ENCODE measurements around the gene CRTAC1. TPM values are rescaled to one million over a fixed set of nuclear protein-coding genes. Genes with fewer than 3 reads are reported as not detected.

Gene CRTAC1
- total and polyA plus RNA-seq, 2 donors (not counting 3 experiments of a cell fraction or from before 2014, with no cell fraction given) = 1.4 to 3.0 TPM

DNA sequence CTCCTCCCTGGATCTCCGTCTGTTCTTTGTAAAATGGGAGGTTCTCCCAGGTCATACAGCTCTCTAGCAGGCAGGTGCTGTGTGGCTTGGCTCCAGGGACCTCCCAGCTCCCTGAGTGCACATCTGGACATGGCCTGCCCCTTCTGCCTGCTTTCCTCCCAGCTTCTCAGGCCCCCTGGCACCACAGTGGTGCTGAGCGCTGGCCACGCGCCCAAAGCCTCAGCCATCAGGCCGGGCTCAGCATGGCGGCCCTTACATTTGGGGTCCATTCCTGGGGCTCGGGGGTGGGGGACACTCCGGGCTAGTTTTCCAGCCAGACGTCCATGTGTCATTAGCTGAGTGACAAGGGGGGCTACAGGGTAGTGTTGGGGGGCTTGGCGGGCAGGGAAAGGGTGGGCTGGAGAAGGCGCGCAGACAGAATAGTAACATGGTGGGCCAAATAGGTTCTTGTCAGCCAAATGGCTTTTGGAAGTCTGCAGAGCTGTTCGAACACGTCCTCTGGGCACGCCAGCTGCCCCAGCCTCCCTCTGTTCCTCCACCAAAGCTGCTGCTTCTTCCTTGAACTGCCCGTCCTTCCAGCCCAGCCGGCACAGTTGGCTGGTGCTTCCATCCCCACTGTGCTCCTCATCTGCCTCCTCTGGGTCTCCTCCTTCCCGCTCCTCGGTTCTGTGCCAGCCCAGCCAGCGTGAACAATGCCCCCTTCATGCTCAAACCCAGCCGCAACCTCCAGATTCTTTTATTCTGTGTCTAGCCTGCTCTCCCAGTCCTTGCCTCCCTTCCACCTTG is 114.9 kb downstream of the CRTAC1 start:
- no peaks in the 10 kb centered on the region for H3K27me3 ChIP-seq (ENCODE audit: control insufficient read depth in 2 of 2, insufficient read depth in 2 of 2, low read length in 2 of 2)
- no peak overlapping the region for H3K4me3 ChIP-seq (replicated peaks in 1 of 3; ENCODE audit: insufficient read depth in 1 of 3, low read depth in 1 of 3, low read length in 3 of 3)
- no peak overlapping the region for H3K4me2 ChIP-seq (ENCODE audit: insufficient read depth, low read length)
- dilution Hi-C loops (cut with MboI; ENCODE audit: extremely low pct_ligation_motif_present, low sequenced_read_pairs) (no loop called here), intact Hi-C loops (cut with micrococcal nuclease) (loop anchor here (10.0 kb wide), 1 partner anchor 749 kb away; no protein-coding TSS in a partner anchor)
- no peaks in the 10 kb centered on the region for H3K4me1 ChIP-seq (ENCODE audit: control insufficient read depth, extremely low read depth, insufficient read depth, low read length)
- TF ChIP-seq GATA2 (IDR thresholded peaks at IDR 0.05; ENCODE audit: insufficient read depth, insufficient read length, low read depth, low read length) (no peak), EZH2 (IDR thresholded peaks at IDR 0.05; ENCODE audit: borderline replicate concordance, low read depth, low read length, severe bottlenecking) (no peak), POLR2AphosphoS5 (IDR thresholded peaks at IDR 0.05; ENCODE audit: insufficient read depth, low read depth, low read length) (no peak), POLR2A (IDR thresholded peaks at IDR 0.05; ENCODE audit: low read depth, low read length) (no peak)
- ChIA-PET CTCF (interaction anchor here (0.6 to 10.9 kb wide), 33 partner anchors 8 to 1361 kb away, joined by 3 to 540 read pairs (median 4); partner anchors contain the start of gene CRTAC1), POLR2A (no interaction called here)
- H3K9me3 ChIP-seq (replicated peaks; ENCODE audit: control insufficient read depth, insufficient read depth, low read length) = no peaks in the 10 kb centered on the region
- H3K9me1 ChIP-seq (replicated peaks; ENCODE audit: control insufficient read depth, extremely low read depth, insufficient read depth, low read length) = no peaks in the 10 kb centered on the region
- no TSS peak for BruUV-seq (replicated peaks)
- no peak overlapping the region for H3K27ac ChIP-seq (ENCODE audit: insufficient read depth, low read depth, low read length)
- H4K20me1 ChIP-seq (replicated peaks; ENCODE audit: control insufficient read depth, extremely low read depth, insufficient read depth, low read length) = no peaks in the 10 kb centered on the region
- no peaks in the 10 kb centered on the region for H3K36me3 ChIP-seq (ENCODE audit: control insufficient read depth in 2 of 2, extremely low read depth in 1 of 2, insufficient read depth in 2 of 2, low read length in 2 of 2)
- no peak for DNase-seq (ENCODE audit: low read depth, low spot score)
- no peaks in the 10 kb centered on the region for H3K79me2 ChIP-seq (ENCODE audit: control insufficient read depth, insufficient read depth, low read length)
- FAIRE-seq = no peak
- no peak overlapping the region for H2AFZ ChIP-seq (ENCODE audit: low read depth, low read length)
- no peak overlapping the region for H3K9ac ChIP-seq (replicated peaks; ENCODE audit: extremely low read depth, insufficient read depth, low read length)

DNA sequence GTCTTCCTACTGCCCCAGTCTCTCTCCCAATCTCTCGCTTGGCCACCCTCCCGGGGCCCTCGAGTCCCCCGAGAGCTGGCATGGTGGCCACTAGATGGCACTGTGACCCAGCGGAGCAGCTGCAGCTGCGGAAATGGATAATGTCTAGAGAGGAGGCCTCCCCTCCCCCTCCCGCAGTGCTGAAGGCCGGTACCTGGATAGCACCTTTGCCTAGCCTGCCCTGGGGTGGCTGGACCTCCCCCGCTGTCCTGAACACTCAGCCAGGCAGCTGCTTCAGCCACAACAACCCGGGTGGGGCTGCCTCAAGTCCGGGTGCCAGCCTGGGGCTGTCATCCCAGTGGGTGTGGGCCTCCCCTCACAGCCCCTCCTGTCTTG is 115.6 kb downstream of the CRTAC1 start:
- Histone ChIP-seq H3K9ac (replicated peaks; ENCODE audit: extremely low read depth, insufficient read depth, low read length) (no peak overlapping the region), H4K20me1 (replicated peaks; ENCODE audit: control insufficient read depth, extremely low read depth, insufficient read depth, low read length) (no peaks in the 10 kb centered on the region), H3K79me2 (ENCODE audit: control insufficient read depth, insufficient read depth, low read length) (no peaks in the 10 kb centered on the region), H3K36me3 (ENCODE audit: control insufficient read depth in 2 of 2, extremely low read depth in 1 of 2, insufficient read depth in 2 of 2, low read length in 2 of 2) (no peaks in the 10 kb centered on the region), H3K9me3 (replicated peaks; ENCODE audit: control insufficient read depth, insufficient read depth, low read length) (no peaks in the 10 kb centered on the region), H3K4me3 (replicated peaks in 1 of 3; ENCODE audit: insufficient read depth in 1 of 3, low read depth in 1 of 3, low read length in 3 of 3) (no peak overlapping the region), H3K4me1 (ENCODE audit: control insufficient read depth, extremely low read depth, insufficient read depth, low read length) (no peaks in the 10 kb centered on the region), H3K9me1 (replicated peaks; ENCODE audit: control insufficient read depth, extremely low read depth, insufficient read depth, low read length) (no peaks in the 10 kb centered on the region), H3K27me3 (ENCODE audit: control insufficient read depth in 2 of 2, insufficient read depth in 2 of 2, low read length in 2 of 2) (no peaks in the 10 kb centered on the region), H3K4me2 (ENCODE audit: insufficient read depth, low read length) (no peak overlapping the region), H3K27ac (ENCODE audit: insufficient read depth, low read depth, low read length) (no peak overlapping the region), H2AFZ (ENCODE audit: low read depth, low read length) (no peak overlapping the region)
- TF ChIP-seq, protein P1, sequence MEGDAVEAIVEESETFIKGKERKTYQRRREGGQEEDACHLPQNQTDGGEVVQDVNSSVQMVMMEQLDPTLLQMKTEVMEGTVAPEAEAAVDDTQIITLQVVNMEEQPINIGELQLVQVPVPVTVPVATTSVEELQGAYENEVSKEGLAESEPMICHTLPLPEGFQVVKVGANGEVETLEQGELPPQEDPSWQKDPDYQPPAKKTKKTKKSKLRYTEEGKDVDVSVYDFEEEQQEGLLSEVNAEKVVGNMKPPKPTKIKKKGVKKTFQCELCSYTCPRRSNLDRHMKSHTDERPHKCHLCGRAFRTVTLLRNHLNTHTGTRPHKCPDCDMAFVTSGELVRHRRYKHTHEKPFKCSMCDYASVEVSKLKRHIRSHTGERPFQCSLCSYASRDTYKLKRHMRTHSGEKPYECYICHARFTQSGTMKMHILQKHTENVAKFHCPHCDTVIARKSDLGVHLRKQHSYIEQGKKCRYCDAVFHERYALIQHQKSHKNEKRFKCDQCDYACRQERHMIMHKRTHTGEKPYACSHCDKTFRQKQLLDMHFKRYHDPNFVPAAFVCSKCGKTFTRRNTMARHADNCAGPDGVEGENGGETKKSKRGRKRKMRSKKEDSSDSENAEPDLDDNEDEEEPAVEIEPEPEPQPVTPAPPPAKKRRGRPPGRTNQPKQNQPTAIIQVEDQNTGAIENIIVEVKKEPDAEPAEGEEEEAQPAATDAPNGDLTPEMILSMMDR (IDR thresholded peaks at IDR 0.05; ENCODE audit: extremely low read depth in 1 of 2, insufficient read depth in 1 of 2, low read depth in 1 of 2, low read length in 2 of 2) = peak; percentile 83 to 96
- TF ChIP-seq JUN (IDR thresholded peaks at IDR 0.05; ENCODE audit: borderline replicate concordance, insufficient read depth, insufficient read length, low read depth) (no peak), POLR2A (IDR thresholded peaks at IDR 0.05; ENCODE audit: low read depth, low read length) (no peak), MYC (IDR thresholded peaks at IDR 0.05; ENCODE audit: low read depth, low read length) (no peak)
- DNase-seq (ENCODE audit: low read depth, low spot score) (peak; percentile 52), FAIRE-seq (peak; percentile 67)
- dilution Hi-C loops (cut with MboI; ENCODE audit: extremely low pct_ligation_motif_present, low sequenced_read_pairs) = no loop called here
- BruUV-seq (replicated peaks) = no TSS peak
- ChIA-PET CTCF (interaction anchor here (0.6 to 10.9 kb wide), 31 partner anchors 9 to 1362 kb away, joined by 3 to 540 read pairs (median 4); partner anchors contain the start of gene CRTAC1), POLR2A (no interaction called here)
- intact Hi-C loops (cut with micrococcal nuclease) = loop anchor here (1.0 to 10.0 kb wide), 4 partner anchors 126 to 750 kb away; no protein-coding TSS in a partner anchor
